GM21717 (cell line): ENCODE results near the gene PRRX2.
"Not testable (repeated sequence)": the region's sequence is repeated elsewhere in the genome, so short reads cannot be mapped to it uniquely, and the experiment has no call there.

Source experiments
- ATAC-seq: cut with Tn5 transposase; IDR thresholded peaks from one replicate; pipeline ENCODE4 v1.9.1; 2021; ENCODE audit warnings: mild to moderate bottlenecking, moderate library complexity; ENCODE audit not compliant: unreplicated experiment

PRRX2 gene

DNA sequence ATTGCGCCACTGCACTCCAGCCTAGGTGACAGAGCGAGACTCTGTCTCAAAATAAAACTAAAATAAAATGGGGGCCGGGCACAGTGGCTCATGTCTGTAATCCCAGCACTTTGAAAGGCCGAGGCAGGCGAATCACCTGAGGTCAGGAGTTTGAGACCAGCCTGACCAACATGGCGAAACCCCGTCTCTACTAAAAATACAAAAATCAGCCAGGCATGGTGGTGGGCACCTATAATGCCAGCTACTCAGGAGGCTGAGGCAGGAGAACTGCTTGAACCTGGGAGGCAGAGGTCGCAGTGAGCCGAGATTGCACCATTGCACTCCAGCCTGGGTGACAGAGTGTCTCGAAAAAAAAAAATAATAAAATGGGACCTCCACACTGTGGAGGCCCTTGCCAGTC is 29.1 kb upstream of the PRRX2 start:
- ATAC-seq: not testable (repeated sequence)

DNA sequence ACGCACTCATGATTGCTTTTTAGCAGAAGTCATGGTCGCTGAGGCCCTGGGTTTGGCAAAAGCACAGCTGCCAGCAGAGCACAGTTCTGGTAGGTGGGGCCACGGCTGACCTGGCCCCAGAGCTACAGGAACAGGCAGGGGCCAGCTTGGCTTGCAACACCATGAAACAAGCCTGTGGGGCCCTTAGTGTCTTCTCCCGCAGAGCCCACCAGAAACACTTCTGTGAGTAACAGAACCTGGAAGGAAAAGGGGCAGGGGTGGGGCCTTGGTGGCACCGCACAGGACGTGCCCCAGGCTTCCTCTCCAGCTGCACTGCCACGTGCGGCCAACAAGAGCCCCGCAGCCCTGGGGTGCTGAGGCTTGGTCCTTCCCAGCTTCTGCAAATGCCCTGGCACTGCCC is 28.3 kb upstream of the PRRX2 start:
- ATAC-seq: no peak

DNA sequence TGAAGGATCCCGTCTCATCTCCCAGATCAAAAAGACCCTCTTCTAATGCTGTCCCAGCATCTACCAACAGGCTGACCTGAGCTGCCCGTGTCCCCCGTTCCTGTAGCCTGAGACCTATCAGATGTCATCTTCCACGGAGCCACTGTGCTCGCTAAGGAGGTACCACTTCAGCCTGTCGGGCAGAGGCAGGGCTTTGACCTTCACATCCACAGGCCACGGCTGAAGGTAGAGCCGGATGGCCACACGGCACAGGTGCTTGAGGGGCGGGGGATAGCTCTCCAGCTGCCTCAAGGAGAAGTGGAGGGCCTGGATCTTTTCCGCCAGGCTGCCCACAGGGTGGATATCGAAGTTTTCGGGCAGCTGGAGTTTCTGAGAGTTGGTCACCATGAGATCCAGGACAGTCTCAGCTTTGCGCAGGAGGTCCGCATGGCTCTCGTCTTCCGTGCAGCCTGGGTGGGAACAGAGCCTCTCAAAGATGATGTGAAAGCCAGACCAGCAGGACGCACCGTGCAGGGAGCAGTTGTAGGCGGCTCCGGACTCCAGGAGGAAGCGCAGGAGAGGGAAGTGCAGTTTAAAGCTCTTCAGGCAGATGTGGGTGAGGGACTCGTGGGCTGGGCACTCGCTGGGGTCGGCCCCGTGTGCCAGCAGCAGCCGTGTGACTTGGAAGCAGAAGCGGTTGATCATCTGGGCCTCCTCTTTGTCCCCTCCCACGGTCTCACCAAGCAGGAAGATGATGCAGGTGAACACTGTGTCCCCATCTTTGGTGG is 27.6 kb upstream of the PRRX2 start:
- no peak for ATAC-seq

DNA sequence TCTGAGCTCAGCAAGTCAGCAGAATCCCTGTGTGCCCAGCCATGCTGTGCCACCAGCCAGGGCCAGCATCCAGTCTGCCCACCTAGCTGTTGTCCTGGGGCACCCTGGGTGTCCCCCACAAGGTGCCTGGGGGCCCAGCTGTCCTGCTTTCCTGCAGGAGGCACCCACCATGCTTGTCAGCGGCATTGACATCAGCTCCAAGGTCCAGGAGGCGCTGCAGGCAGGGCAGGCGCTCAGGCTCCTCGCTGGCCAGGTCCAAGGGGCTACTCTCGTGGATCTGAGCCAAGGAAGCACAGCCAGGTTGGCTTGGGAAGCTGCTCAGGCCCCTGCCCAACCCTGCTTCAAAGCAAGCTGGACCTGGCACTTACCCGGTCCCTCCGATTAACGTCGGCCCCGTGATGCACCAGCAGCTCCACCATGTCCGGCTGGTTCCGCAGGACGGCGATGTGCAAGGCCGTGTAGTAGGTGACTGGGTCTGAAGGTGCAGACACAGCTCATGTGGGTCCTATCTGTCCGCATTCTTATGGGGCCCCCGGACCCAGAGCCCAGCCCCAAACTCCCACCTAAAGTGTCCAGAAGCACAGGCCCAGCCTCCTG is 26.3 kb upstream of the PRRX2 start:
- ATAC-seq: no peak

DNA sequence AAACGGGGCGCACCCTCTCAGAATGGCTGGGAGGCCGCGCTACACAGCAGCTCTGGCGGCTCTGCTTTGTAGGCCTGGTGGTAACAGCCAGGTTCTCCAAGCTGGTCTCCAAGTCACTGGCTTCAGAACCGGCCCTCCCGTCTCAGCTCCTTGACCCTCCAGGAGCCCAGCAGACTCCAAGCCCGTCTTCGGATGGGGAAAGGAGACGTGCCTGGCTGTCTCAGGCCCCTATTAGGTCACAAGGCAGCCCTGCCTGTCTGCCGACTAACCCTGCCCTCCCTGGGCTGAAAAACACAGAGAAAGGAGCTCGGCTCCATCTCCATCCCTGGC is 25.7 kb upstream of the PRRX2 start:
- ATAC-seq: no peak

DNA sequence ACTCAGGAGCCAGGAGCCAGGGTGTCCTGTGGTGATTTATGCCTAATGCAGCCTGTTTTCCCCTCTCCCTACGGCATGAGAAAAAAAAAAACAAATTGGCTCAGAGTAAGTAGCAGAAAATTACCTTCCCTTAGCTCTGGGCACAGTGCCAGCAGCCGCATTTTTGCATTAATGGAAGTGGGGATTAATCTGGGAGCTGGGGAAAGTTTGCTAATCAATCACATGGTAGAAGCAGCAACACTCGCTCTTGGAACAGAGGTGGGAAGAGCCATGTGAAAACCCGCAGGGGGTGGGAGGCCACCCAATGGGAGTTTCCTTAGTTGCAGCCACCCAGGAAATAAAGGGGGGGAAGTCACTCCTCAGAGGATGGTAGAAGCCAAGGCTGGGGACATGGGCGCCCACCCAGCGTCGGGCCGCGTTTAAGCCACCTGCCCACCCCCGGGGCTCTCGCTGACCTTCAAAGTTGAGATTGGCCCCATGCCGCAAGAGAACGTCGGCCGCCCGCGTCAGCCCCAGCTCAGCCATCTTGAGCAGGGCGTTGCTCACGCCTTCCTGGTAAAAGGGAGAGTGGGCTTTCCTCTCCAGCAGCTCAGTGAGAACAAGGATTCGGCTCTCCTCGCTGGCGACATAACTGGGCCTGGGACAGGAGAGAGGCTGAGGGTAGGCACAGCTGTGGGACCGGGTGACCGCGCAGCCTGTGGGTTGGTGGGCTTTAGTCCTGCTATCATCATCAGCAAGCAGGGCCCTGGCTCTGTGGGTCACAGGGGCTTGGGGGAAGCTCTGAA is 25.2 kb upstream of the PRRX2 start:
- ATAC-seq: no peak

DNA sequence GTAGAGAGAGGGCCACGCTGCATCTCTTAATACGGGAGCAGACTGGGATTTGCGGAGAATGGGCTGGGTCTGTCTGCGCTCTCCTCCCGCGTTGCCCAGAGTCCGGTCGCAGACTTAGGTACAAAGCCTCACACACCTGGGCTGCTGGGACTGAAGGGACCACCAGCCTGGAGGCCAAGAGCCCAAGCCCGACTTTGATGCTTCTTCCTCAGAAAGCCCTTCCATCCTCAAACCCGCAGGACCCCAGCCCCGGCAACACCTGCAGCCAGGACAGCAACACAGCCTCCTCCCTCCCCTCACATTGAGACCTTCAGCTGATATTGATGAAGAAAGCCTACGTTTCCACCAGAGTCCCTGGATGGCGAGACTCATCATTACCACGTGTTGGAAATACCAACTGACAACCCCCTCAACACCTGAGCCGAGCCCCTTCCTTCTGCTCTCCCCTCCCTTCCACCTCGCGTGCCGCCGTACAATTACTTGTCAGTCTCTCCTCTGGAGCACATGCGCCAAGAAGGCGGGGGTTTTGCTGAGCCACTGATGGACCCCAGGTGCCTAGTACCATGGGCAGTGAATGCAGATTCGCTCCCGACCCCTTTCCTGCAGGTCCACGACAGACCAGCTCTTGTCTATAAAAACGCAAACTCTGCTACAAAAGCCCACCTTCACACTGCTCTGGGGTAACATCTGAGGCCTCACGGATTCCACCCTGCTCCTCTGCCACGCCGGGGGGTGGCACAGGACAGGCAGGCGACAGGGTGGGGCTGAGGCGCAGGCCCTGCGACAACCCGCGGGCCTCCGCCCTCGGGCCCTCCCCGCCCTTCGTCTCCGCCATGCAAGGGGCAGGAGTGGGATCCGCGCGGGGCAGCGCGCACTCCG is 24.3 kb upstream of the PRRX2 start:
- no peak for ATAC-seq

DNA sequence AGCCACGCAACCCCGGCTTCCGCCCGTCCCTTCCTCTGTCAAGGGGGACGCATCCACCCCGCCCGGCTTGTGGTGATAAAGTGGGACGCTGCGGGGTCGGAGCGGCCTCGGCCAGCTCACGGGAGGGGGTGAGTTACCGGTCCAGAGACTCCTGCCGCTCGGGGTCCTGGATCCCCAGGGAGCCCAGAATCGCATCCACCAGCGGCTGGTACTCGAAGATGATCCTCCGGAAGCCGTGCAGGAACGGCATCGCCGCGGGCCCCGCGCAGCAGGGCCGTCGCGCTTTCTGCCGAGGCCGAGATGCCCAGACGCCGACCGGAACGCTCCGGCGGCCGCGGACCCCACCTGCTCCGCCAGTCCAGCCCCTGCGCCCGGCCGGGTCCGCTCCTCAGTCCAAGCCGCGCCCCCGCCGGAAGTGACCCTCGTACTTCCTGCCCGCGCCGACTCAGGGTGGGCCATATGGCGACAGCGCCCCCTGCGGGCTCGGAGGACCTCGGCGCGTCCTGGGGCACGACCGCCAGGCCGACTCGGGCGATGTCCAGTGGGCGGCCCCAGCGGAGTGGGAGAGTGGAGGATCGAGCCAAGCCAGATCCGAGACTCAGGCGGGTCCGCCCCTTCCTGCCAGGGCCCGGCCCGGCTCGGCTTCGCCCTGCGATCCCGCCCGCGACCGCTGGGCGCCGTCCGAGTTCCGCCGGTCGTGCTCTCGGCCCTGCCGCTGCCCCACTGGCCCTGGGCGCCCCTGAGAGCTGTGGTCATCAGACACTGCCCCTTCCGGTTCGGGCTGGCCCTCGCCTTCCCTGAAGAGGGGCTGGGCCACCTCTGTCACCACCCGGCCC is 23.5 kb upstream of the PRRX2 start, which contains the start of gene ASB6:
ASB6 (minus strand) TSS at position 402 of the 836 bp plus-strand sequence; CDS start at position 250, 152 bp downstream.
- ATAC-seq: peak; percentile 84

DNA sequence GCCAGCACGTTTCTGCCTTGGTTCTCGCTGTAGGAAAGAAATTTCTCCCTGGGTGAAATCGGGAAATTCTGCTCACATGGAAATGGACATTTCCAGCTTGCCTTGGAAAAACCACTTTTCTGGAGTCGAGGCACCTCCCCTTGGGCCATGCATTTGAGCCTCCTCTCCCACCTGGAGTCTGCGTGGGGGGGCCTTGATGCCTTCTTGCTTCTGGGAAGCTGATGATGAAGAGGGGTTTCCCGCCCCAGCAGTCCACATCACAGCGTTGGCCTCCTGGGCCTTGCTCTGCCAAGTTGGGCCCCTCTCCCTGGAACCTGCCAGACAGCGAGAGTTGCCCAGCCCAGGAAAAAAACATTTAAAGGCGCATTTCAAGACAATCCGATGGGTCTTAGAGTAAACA is 21.7 kb upstream of the PRRX2 start:
- no peak for ATAC-seq

DNA sequence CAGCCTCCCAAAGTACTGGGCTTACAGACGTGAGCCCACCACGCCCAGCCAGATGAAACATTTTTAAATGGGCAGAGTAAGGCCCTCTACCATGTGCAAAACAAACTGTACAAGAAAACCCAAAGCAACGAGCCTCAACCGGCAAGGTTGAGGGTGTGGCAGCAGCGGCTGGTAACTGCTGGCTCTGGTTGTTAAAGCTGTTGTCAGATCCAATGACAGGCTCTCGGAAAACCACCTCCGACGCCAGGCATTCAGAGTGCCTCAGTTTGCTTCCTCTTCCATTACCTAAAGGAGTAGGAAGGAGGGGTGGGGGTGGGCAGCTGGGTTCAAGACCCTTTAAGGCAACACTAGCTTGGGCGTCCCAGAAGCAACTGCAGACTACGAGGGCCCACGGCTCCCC is 21.1 kb upstream of the PRRX2 start:
- no peak for ATAC-seq

DNA sequence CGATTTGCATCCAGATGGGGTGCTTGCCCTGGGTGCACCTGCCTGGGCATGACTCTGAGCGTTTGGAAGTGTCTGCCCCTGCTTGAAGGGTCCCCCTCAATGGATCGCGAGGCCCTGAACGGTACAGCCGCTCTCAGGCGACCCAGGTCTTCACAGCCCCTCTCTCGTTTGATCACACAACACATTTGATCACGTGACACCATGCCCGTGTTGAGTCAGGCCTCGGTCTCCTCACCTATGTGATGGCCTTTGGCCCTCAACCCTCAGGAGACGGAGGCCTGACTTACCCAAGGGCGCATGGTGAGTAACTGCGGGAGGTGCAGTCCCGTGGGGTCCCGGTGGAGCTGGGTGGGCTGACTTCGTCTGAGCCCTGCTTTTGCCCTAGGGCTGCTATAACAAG is 20.5 kb upstream of the PRRX2 start:
- no peak for ATAC-seq

DNA sequence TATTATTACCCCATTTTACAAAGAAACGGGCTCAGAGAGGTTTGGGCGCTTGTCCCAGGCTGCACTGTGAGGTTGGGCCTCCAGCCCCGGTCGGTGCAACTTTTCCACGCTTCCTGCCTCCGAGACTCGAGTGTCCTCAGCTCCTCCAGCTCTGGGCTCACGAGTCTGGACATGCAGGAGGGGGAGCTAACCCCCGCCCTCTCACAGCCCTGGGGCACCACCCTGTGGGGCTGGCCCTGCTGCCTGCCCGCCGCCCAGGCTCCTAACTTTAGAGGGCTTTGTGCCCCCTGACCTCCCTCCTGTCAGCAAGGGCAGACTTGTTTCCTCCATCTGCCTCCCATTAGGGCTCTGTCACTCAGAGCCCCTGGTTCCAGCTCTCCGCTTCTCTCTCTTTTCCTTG is 19.2 kb upstream of the PRRX2 start:
- ATAC-seq: no peak

DNA sequence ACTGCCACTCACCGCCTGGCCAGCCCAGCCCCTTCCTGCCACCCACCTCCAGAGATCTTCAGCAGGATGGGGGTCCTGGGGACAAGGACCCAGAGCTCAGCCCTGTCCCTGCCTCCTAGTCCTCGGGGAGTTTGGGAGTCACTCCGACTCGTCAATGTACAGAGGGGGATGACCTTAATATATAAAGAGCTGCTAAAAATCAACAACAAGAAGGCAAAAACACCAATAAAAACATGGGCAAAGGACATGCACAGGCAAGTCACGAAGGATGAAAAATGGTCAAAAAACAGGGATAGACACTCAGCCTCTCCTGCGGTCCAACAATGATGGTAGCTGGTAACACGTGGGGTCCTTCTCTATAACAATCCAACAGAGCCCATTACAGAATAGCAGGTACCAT is 18.8 kb upstream of the PRRX2 start:
- no peak for ATAC-seq

DNA sequence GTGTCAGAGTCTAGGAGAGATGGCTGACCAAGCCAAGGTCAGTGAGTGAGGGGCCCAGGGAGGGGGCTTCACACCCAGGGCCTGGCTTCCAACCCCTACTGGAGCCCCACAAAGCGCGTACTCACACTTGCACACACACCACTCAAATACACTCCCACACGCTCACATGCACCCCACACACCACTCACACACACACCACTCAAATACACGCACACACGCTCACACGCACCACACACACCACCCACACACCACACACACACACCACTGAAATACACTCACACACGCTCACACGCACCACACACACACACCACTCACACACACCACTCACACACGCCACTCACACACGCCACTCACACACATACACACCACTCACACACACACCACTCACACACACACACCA is 17.8 kb upstream of the PRRX2 start:
- no peak for ATAC-seq

DNA sequence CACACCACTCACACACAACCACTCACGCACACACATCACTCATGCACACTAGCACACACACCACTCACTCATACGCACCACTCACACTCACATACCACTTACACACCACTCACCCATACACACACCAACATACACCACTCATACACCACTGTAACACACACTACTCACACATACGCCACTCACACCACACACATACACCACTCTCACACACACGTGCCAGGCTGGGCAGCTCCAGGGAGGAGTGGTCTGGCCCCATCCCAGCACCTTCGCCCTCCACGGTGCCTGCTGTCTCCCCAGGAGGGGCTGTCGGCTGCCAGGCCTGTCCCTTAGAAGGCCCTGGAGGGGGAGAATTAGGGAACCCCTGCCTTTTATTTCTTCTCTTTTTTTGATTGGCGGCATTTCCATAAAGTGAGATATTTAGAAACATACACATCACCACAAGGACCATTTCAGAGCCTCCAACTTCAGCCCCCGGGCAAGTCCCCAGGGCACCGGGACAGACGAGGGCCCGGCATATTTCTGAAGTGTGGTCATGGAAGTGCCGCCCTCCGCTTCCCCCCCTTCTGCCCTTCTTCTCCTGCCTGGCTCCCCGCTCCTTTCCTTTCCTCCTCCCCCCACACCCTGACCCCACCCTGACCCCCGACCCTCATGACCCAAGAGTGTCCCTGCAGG is 17.2 kb upstream of the PRRX2 start:
- ATAC-seq: no peak

DNA sequence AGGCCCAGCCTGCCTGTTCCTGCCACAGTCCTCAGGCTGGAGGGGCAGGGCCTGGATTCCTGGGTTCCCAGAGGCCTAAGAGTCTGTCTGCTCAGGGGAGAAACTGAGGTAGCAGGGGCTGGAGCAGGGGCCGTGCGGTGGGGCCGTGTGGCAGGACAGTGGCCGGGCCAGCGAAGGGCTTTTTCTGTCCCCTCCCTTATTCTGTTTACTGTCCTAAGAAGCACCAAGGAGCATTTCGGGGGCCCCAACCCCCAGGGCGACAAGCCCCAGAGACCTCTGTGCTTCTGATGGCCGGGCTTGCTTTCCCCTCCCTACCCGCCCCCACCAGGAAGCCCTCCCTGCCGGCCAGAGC is 16.7 kb upstream of the PRRX2 start:
- no peak for ATAC-seq

DNA sequence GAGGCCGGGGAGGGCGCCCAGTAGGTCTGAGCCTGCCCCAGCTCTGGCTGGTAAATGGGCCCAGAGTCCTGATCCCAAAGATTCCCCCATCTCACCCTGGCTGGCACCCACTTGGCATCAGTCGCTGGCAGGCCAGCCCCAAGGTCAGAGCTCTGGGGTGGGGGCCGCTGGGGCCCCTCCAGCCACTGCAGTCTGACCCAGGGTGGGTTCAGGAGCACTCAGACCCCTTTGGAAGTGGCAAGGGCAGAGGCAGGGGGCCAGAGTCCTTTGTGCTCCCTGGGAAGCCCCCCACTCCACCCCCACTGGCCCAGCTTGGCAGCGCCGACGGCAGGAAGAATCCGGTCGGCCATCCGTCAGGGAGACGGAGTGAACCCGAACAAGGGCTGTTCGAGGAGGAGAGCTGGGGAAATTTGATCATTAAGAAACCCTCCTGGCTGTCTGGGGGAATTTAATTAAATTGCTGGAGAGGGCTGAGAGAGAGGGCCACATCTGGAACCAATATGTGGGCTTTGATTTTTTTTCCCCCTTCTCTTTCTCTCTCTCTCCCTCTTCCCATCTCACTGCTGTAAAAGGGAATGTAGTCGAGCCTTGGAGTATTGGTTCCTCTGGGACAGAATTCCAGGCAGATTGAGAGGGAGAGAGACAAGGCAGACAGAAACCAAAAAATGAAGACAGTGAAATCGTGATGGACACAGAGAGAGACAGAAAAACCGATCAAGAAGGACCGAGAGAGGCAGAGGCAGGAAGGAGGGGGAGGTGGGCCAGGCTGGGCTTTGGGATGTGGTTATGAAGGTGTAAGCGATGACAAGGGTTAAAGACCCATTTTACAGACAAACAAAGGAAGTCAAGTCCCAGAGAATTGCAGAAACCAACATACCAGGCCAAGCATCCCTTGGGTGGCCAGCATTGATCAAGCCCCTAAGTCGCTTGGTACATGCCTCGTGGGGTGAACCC is 15.4 kb upstream of the PRRX2 start:
- no peak for ATAC-seq

DNA sequence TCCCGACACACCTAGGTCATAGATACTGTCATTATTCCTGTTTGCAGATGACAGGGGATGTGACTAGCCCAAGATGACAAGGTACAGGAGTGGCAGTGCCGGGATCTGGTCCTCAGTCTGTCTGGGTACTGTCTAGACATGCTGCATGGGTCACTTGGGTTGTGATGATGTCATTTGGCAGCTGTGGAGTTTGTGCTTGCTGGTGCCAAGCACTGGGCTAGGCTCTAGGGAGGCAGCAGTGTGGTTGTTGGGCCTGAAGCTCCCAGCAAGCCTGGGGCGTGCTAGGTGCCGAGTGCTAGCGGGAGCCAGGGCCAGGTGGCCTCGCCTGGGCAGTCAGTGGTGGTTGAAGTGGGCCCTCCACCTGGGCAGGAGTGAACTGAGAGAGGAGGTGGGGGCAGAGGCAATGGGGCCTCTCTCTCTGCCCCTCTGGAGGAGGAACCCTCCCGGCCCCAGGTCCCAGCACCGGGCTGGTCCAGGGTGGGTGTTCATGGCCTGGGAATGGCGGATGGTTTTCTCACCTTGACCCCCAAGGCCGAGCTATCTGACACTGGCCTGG is 14.7 kb upstream of the PRRX2 start:
- ATAC-seq: no peak
